Measurements from ENCODE around the gene FANCI.

- TF ChIP-seq, protein P1, sequence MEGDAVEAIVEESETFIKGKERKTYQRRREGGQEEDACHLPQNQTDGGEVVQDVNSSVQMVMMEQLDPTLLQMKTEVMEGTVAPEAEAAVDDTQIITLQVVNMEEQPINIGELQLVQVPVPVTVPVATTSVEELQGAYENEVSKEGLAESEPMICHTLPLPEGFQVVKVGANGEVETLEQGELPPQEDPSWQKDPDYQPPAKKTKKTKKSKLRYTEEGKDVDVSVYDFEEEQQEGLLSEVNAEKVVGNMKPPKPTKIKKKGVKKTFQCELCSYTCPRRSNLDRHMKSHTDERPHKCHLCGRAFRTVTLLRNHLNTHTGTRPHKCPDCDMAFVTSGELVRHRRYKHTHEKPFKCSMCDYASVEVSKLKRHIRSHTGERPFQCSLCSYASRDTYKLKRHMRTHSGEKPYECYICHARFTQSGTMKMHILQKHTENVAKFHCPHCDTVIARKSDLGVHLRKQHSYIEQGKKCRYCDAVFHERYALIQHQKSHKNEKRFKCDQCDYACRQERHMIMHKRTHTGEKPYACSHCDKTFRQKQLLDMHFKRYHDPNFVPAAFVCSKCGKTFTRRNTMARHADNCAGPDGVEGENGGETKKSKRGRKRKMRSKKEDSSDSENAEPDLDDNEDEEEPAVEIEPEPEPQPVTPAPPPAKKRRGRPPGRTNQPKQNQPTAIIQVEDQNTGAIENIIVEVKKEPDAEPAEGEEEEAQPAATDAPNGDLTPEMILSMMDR (IDR thresholded peaks at IDR 0.05) = no peak
- TF ChIP-seq POLR2A (IDR thresholded peaks at IDR 0.05) = no peak
- TF ChIP-seq POLR2AphosphoS5 (IDR thresholded peaks at IDR 0.05) = no peak
Observed at GRCh38 chr15:89282631-89283030, 38.9 kb downstream of the FANCI start.
